Activated CD8-positive, alpha-beta memory T cell treated with anti-CD3 and anti-CD28 coated beads for 36 hours (primary cell): ENCODE results near the gene KCNJ6. TPM values are rescaled to one million over a fixed set of nuclear protein-coding genes. Genes with fewer than 3 reads are reported as not detected.

ENCODE experiments used
- CTCF ChIA-PET: fragments of 350-600 bp; sonication (Branson Sonifier 250); formaldehyde crosslinking; loops from one replicate; lab custom pipeline; 2021; ENCODE audit warnings: antibody characterized with exemption; lab: Charles Lee
- POLR2A ChIA-PET: fragments of 350-600 bp; sonication (Branson Sonifier 250); formaldehyde crosslinking; loops from one replicate; lab custom pipeline; 2021; ENCODE audit warnings: antibody characterized with exemption; lab: Charles Lee
- total RNA-seq, 2 experiments: library from RNA; stranded (reverse); gene quantifications; one replicate each; pipeline ENCODE4 v1.2.3, GENCODE V29; 2021

Gene KCNJ6
- total RNA-seq, 2 experiments from 2014 or later, result not detected

GRCh38 chr21:37833301-37833700 is 83.0 kb downstream of the KCNJ6 start:
- ChIA-PET CTCF (no interaction called here), POLR2A (no interaction called here)

- ChIA-PET POLR2A (no interaction called here), CTCF (no interaction called here)
Measured at GRCh38 chr21:37829447-37829846, 86.8 kb downstream of the KCNJ6 start.

GRCh38 chr21:37828991-37829390 is 87.3 kb downstream of the KCNJ6 start:
- ChIA-PET POLR2A (no interaction called here), CTCF (no interaction called here)

- POLR2A ChIA-PET, result no interaction called here
- CTCF ChIA-PET, result no interaction called here
Measured at GRCh38 chr21:37828556-37828955, 87.7 kb downstream of the KCNJ6 start.

GRCh38 chr21:37827913-37828312 is 88.3 kb downstream of the KCNJ6 start:
- ChIA-PET CTCF (no interaction called here), POLR2A (no interaction called here)

GRCh38 chr21:37821786-37822450 is 94.3 kb downstream of the KCNJ6 start:
- POLR2A ChIA-PET, result no interaction called here
- CTCF ChIA-PET, result no interaction called here

- POLR2A ChIA-PET, result no interaction called here
- CTCF ChIA-PET, result no interaction called here
Measured at GRCh38 chr21:37821092-37821491, 95.2 kb downstream of the KCNJ6 start.

GRCh38 chr21:37819372-37819771 is 96.9 kb downstream of the KCNJ6 start:
- ChIA-PET POLR2A (no interaction called here), CTCF (no interaction called here)

- CTCF ChIA-PET, result no interaction called here
- POLR2A ChIA-PET, result no interaction called here
Measured at GRCh38 chr21:37817242-37817641, 99.0 kb downstream of the KCNJ6 start.

GRCh38 chr21:37815893-37816292 is 100.4 kb downstream of the KCNJ6 start:
- ChIA-PET POLR2A (no interaction called here), CTCF (no interaction called here)

GRCh38 chr21:37811711-37812110 is 104.5 kb downstream of the KCNJ6 start:
- CTCF ChIA-PET, result no interaction called here
- POLR2A ChIA-PET, result no interaction called here

- POLR2A ChIA-PET, result no interaction called here
Measured at GRCh38 chr21:37808261-37808660, 108.0 kb downstream of the KCNJ6 start.

GRCh38 chr21:37805266-37805665 is 111.0 kb downstream of the KCNJ6 start:
- CTCF ChIA-PET, result no interaction called here
- POLR2A ChIA-PET, result no interaction called here

More at GRCh38 chr21:37808261-37808660, 108.0 kb downstream of the KCNJ6 start:
- CTCF ChIA-PET, result no interaction called here

GRCh38 chr21:37804001-37804400 is 112.3 kb downstream of the KCNJ6 start:
- CTCF ChIA-PET, result no interaction called here

GRCh38 chr21:37803101-37803651 is 113.1 kb downstream of the KCNJ6 start:
- ChIA-PET POLR2A (no interaction called here), CTCF (no interaction called here)

More at GRCh38 chr21:37804001-37804400, 112.3 kb downstream of the KCNJ6 start:
- POLR2A ChIA-PET, result no interaction called here

- ChIA-PET CTCF (no interaction called here), POLR2A (no interaction called here)
Measured at GRCh38 chr21:37800456-37801061, 115.7 kb downstream of the KCNJ6 start.

- ChIA-PET POLR2A (no interaction called here), CTCF (no interaction called here)
Measured at GRCh38 chr21:37800057-37800455, 116.2 kb downstream of the KCNJ6 start.

- POLR2A ChIA-PET, result no interaction called here
- CTCF ChIA-PET, result no interaction called here
Measured at GRCh38 chr21:37799211-37800056, 116.8 kb downstream of the KCNJ6 start.

- POLR2A ChIA-PET, result no interaction called here
- CTCF ChIA-PET, result no interaction called here
Measured at GRCh38 chr21:37797403-37797802, 118.9 kb downstream of the KCNJ6 start.

GRCh38 chr21:37796011-37796410 is 120.2 kb downstream of the KCNJ6 start:
- ChIA-PET CTCF (no interaction called here), POLR2A (no interaction called here)
